ENCODE results near the gene LRCOL1.

Gene LRCOL1

GRCh38 chr12:132638541-132639408, 28.4 kb upstream of the LRCOL1 start:
- peak; percentile 42 for DNase-seq

GRCh38 chr12:132637811-132638210, 27.4 kb upstream of the LRCOL1 start:
- no peak for DNase-seq
- in situ Hi-C loops (cut with MboI; ENCODE audit: low pct_unique_long_range_greater_than_20kb, low sequenced_read_pairs), result no loop called here

More at GRCh38 chr12:132638541-132639408, 28.4 kb upstream of the LRCOL1 start:
- in situ Hi-C loops (cut with MboI; ENCODE audit: low pct_unique_long_range_greater_than_20kb, low sequenced_read_pairs), result no loop called here

GRCh38 chr12:132635076-132635955, 24.9 kb upstream of the LRCOL1 start:
- no peak for DNase-seq
- in situ Hi-C loops (cut with MboI; ENCODE audit: low pct_unique_long_range_greater_than_20kb, low sequenced_read_pairs), result no loop called here

DNA sequence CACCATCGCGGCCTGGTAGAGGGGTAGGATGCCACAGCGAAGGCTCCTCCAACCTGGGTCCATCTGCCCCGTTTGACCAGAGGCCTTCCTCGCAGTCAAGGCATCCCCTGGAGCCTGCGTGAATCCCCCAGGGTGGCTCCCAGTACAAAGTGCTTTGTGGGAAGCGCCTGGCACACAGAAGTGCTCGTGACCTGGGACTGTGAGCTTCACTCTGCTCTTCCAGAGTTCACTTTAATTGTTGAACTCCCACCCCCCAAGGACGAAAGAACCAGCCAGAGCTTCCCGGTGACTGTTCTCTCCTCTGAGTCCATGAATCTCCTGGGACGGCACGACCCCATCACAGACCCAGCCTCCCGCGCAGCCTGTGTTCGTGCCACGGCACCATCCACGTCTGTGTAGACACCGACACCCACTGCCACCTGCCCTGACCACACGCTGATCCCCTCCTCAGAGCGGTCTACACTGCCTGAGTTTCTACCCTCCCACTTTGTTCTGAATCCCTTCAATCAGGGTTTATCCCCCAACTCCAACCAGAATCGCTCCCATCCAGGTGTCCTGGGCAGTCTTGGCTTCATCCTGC, 24.1 kb upstream of the LRCOL1 start:
- in situ Hi-C loops (cut with MboI; ENCODE audit: low pct_unique_long_range_greater_than_20kb, low sequenced_read_pairs), result no loop called here
- DNase-seq, result no peak

DNA sequence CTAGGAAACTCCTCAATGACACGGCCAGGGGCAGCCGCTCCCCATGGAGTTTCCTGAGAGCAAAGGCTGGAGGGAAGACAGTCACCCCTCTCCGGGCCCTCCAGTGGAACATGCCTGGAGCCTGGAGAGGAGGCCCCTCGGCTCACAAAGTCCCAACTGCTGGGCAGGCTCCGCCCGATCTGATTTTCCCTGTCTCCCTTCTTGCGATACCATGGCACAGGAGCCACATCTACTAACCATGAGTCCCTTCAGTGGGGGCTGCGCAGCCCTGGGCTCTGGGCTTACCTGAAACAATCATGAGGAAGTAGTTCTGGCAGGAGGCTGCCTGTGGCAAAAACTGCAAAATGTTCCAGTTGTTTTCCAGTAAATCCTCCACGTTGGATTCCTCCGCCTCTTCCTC, 23.5 kb upstream of the LRCOL1 start:
- in situ Hi-C loops (cut with MboI; ENCODE audit: low pct_unique_long_range_greater_than_20kb, low sequenced_read_pairs), result no loop called here
- no peak for DNase-seq

- no peak for DNase-seq
- in situ Hi-C loops (cut with MboI; ENCODE audit: low pct_unique_long_range_greater_than_20kb, low sequenced_read_pairs), result no loop called here
These were observed 23.0 kb upstream of the LRCOL1 start for GRCh38 chr12:132633398-132633797.

DNA sequence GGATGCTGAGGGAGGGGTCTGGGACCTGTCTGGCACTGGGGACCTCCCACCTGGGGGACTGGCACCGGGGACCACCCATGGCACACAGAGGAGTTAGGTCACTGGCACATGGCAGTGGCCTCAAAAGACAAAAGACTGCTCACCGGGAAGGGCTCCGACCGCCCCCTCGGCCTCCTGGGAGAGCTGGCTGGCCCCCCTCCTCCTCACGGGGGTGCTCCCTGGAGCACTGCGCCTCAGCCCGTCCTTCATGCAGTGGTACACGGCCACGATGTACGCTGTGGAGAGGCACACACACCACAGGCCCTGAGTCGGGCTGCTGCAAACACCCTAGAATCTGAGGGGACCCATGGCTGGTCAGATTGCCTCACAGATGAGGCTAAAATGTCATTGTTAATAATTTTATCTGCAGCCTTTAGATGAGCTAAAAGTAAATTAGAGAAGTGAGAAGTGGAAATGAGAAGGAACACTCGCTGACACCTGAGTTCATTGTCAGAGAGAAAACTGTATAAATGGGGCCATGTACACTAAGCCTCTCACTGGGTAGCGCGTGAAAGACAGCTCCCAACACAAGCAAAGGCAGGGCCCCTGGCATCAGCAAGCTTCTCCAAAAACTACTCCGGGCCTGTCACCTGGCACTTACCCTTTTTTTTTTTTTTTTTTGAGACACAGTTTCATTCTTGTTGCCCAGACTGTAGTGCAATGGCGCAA, 22.3 kb upstream of the LRCOL1 start:
- no peak for DNase-seq
- in situ Hi-C loops (cut with MboI; ENCODE audit: low pct_unique_long_range_greater_than_20kb, low sequenced_read_pairs), result no loop called here

- DNase-seq, result no peak
- in situ Hi-C loops (cut with MboI; ENCODE audit: low pct_unique_long_range_greater_than_20kb, low sequenced_read_pairs), result no loop called here
These were observed 21.3 kb upstream of the LRCOL1 start for GRCh38 chr12:132631666-132632065.

GRCh38 chr12:132630672-132631071, 20.3 kb upstream of the LRCOL1 start:
- no peak for DNase-seq
- in situ Hi-C loops (cut with MboI; ENCODE audit: low pct_unique_long_range_greater_than_20kb, low sequenced_read_pairs), result no loop called here

- DNase-seq, result no peak
- in situ Hi-C loops (cut with MboI; ENCODE audit: low pct_unique_long_range_greater_than_20kb, low sequenced_read_pairs), result no loop called here
These were observed 18.9 kb upstream of the LRCOL1 start for GRCh38 chr12:132629330-132629729.

- in situ Hi-C loops (cut with MboI; ENCODE audit: low pct_unique_long_range_greater_than_20kb, low sequenced_read_pairs), result no loop called here
- DNase-seq, result no peak
These were observed 15.5 kb upstream of the LRCOL1 start for GRCh38 chr12:132625731-132626430.

DNA sequence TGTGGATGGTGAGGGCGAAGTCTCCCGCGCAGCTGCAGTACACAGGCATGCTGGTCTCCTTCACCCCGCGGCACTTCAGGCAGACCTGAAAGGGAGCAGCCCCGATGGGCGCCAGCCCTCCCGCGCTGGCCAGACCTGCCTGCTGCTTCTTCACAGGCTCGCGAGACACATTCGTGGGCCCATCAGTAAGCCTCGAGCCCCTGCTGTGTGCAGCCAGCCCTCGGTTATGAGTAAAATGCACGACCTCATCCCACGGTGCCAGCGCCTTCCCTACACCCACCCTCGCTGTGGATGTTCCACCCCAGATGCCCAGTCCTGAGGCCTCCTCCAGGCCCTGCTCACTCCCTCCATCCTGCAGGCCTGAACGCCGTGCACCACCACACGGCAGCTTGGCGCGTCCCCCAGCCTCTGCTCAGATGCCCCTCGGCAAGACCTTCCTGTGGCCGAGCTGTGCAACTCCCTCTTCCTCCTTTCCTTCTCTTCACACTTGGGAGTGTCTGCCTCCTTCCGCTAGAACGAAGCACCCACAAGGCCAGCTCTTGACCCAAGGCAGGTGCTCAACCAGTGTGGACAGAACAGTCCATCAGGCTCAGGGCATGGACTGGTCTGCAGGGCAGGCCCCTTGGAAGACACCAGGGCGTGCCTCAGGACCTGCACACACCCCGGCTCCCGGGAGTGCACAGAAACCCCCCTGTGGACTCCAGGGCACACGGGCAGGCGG, 14.7 kb upstream of the LRCOL1 start:
- no peak for DNase-seq
- in situ Hi-C loops (cut with MboI; ENCODE audit: low pct_unique_long_range_greater_than_20kb, low sequenced_read_pairs), result no loop called here

GRCh38 chr12:132624186-132624855, 13.9 kb upstream of the LRCOL1 start:
- in situ Hi-C loops (cut with MboI; ENCODE audit: low pct_unique_long_range_greater_than_20kb, low sequenced_read_pairs), result no loop called here
- no peak for DNase-seq

DNA sequence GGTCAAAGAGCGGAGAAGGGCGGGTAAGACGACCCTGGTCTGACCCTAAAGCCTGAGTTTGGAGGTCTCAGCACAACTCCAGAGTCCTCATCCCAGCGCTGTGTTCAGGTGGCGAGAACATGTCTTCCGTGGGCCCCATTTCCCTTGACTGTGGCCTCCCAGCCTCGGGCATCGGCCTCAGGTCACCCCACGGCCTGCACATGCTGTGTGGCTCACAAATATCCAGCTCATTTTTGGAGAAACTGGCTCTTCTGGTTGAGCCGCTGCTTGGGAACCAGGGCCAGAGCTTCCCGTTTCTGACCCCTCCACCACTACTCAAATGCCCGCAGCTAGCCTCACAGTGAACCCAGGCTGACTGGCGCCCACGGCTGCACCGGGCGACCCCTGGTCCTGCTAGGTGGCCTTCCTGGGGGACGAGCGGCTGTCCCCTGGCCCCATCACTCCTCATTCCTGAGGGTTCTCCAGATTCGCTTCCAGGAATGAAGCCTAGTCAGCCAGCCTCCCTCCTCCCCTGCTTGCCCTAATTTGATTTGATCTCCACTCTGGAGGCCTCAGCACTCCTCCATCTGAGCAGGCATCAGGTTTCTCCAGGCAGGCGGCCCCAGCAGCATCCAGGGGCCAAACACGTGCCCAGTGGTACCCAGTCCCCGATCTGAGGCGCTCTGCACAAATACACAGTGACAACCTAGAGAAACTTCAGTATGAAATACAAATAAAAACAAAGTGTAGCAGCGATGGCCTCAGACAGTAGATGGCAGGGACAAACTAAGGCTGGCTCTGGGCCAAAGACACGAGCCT, 12.9 kb upstream of the LRCOL1 start:
- no peak for DNase-seq
- in situ Hi-C loops (cut with MboI; ENCODE audit: low pct_unique_long_range_greater_than_20kb, low sequenced_read_pairs), result no loop called here

- DNase-seq, result no peak
- in situ Hi-C loops (cut with MboI; ENCODE audit: low pct_unique_long_range_greater_than_20kb, low sequenced_read_pairs), result no loop called here
These were observed 12.2 kb upstream of the LRCOL1 start for GRCh38 chr12:132622437-132623071.

GRCh38 chr12:132621657-132622435, 11.5 kb upstream of the LRCOL1 start:
- DNase-seq, result no peak
- in situ Hi-C loops (cut with MboI; ENCODE audit: low pct_unique_long_range_greater_than_20kb, low sequenced_read_pairs), result no loop called here
